HCT116 (cell line): ENCODE results near the gene GTF2I.
"Not testable (repeated sequence)": the region's sequence is repeated elsewhere in the genome, so short reads cannot be mapped to it uniquely, and the experiment has no call there.

Experiments used
- POLR2A ChIP-seq: IDR thresholded peaks from 2 replicates; pipeline ENCODE4 v1.7.0; 2011; ENCODE audit warnings: borderline replicate concordance; ENCODE audit not compliant: insufficient read depth, insufficient read length; ENCODE audit errors: extremely low read depth
- POLR2AphosphoS5 ChIP-seq: IDR thresholded peaks from 2 replicates; pipeline ENCODE4 v1.6.1; 2011; ENCODE audit warnings: mild to moderate bottlenecking, low read depth, low read length, moderate library complexity
- RAD21 ChIP-seq: IDR thresholded peaks from 2 replicates; pipeline ENCODE4 v1.6.1; 2012; ENCODE audit warnings: low read depth, mild to moderate bottlenecking
- SIN3A ChIP-seq: IDR thresholded peaks from 2 replicates; pipeline ENCODE4 v1.6.1; 2012; ENCODE audit warnings: low read depth
- TF ChIP-seq, protein P1 (sequence below): IDR thresholded peaks from 2 replicates; pipeline ENCODE4 v1.6.1; 2012
- TF ChIP-seq, protein P2 (sequence below), 3 experiments: fragments of 200-600 bp in 1 of 3; sonication (generic) in 1 of 3; IDR thresholded peaks in 2 of 3; conservative IDR thresholded peaks in 1 of 3; 2 replicates each; pipeline ENCODE4 v1.5.1; 2012 to 2017; ENCODE audit warnings: low read depth in 2 of 3, low read length in 2 of 3, antibody characterized with exemption in 1 of 3, borderline replicate concordance in 1 of 3, control low read depth in 1 of 3, mild to moderate bottlenecking in 1 of 3, mixed read lengths in 1 of 3, mixed run types in 1 of 3, moderate library complexity in 1 of 3; ENCODE audit not compliant: insufficient read depth in 1 of 3
- TF ChIP-seq, protein P3 (sequence below): IDR thresholded peaks from 2 replicates; pipeline ENCODE4 v1.6.1; 2011; ENCODE audit warnings: mild to moderate bottlenecking, low read length, moderate library complexity; ENCODE audit not compliant: insufficient replicate concordance; ENCODE audit errors: extremely low read depth

DNA sequence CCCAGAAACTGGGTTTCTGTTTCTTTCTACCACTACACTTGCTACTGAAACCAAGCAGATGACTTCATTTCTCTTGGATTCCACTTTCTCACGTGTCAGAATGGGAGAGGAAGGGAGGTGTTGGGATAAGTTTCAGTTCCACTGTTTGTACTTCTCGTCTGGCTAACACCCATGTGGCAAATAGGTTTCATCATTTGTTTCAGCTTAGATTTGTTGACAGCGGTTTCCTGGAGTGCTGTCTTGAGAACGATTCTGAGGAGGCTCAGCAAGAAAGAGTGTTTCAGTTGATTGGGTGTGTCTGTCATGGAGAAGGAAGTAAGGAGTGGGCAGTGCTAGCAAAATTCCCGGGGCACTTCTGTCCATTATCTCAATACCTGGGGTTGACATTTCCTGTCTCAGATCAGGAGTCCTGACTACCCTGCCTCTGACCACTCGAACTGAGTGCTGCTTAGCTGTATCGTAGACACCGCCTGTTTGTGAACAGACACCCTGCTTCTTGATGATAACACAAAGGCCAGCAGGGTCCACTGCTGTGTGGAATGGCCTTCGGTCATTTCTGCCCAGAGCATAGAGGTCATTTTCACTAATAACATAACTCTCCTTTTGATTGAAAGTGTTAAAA lies 86.5 kb downstream of the GTF2I start:
- TF ChIP-seq, protein P1, sequence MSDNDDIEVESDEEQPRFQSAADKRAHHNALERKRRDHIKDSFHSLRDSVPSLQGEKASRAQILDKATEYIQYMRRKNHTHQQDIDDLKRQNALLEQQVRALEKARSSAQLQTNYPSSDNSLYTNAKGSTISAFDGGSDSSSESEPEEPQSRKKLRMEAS = not testable (repeated sequence)
- TF ChIP-seq, protein P2, sequence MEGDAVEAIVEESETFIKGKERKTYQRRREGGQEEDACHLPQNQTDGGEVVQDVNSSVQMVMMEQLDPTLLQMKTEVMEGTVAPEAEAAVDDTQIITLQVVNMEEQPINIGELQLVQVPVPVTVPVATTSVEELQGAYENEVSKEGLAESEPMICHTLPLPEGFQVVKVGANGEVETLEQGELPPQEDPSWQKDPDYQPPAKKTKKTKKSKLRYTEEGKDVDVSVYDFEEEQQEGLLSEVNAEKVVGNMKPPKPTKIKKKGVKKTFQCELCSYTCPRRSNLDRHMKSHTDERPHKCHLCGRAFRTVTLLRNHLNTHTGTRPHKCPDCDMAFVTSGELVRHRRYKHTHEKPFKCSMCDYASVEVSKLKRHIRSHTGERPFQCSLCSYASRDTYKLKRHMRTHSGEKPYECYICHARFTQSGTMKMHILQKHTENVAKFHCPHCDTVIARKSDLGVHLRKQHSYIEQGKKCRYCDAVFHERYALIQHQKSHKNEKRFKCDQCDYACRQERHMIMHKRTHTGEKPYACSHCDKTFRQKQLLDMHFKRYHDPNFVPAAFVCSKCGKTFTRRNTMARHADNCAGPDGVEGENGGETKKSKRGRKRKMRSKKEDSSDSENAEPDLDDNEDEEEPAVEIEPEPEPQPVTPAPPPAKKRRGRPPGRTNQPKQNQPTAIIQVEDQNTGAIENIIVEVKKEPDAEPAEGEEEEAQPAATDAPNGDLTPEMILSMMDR (IDR thresholded peaks at IDR 0.05 in 2 of 3, conservative IDR thresholded peaks at IDR 0.05 in 1 of 3; ENCODE audit: borderline replicate concordance in 1 of 3, insufficient read depth in 1 of 3, low read depth in 2 of 3, low read length in 2 of 3) = not testable (repeated sequence)
- TF ChIP-seq SIN3A, RAD21, POLR2AphosphoS5, POLR2A: not testable (repeated sequence)
- TF ChIP-seq, protein P3, sequence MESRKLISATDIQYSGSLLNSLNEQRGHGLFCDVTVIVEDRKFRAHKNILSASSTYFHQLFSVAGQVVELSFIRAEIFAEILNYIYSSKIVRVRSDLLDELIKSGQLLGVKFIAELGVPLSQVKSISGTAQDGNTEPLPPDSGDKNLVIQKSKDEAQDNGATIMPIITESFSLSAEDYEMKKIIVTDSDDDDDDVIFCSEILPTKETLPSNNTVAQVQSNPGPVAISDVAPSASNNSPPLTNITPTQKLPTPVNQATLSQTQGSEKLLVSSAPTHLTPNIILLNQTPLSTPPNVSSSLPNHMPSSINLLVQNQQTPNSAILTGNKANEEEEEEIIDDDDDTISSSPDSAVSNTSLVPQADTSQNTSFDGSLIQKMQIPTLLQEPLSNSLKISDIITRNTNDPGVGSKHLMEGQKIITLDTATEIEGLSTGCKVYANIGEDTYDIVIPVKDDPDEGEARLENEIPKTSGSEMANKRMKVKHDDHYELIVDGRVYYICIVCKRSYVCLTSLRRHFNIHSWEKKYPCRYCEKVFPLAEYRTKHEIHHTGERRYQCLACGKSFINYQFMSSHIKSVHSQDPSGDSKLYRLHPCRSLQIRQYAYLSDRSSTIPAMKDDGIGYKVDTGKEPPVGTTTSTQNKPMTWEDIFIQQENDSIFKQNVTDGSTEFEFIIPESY = not testable (repeated sequence)
